ENCODE measurements around the gene PFDN2. TPM values are rescaled to one million over a fixed set of nuclear protein-coding genes. Genes with fewer than 3 reads are reported as not detected.

The PFDN2 gene
- total and polyA plus RNA-seq, 2 of the 8 experiments (the other 6 are each of a cell fraction or from before 2014, with no cell fraction given): 66.2 to 71.2 TPM

- peak overlapping the region; percentile 50 for H4K91ac ChIP-seq (replicated peaks; ENCODE audit: insufficient read length, low read length)
- DNase-seq (ENCODE audit: low read depth in 1 of 2, low spot score in 2 of 2): no peak
- H3K4me1 ChIP-seq (replicated peaks in 1 of 4; ENCODE audit: control insufficient read depth in 3 of 4, insufficient read depth in 4 of 4, low read length in 3 of 4): peaks cover 0 to 8% (median 3%) of the 10 kb centered on the region in 4 experiments; a peak in 3 of 7 replicates
- CTCF ChIA-PET (ENCODE audit: partially characterized antibody): interaction anchor here (1.7 to 17.8 kb wide), 6 partner anchors 8 to 28 kb away, joined by 4 to 282 read pairs (median 20); partner anchors contain the start of genes KLHDC9 and NECTIN4
- H2BK5ac ChIP-seq (ENCODE audit: low read depth, low read length): no peak overlapping the region; the same call in 1 of the 2 replicates
- no peak overlapping the region for H3K27ac ChIP-seq (ENCODE audit: low read depth, low read length)
- no peak overlapping the region for H3K9ac ChIP-seq (replicated peaks in 1 of 4; ENCODE audit: extremely low read depth in 1 of 4, low read depth in 3 of 4, low read length in 3 of 4)
- 91% methylated on average over 7 of the region's 9 CpGs; no CpG with 5 or more reads in 1 of the 2 experiments for WGBS, 2 experiments (ENCODE audit: extremely low coverage in 1 of 2, insufficient coverage in 1 of 2, insufficient read length in 1 of 2, insufficient replicate concordance in 2 of 2, low coverage in 1 of 2, low lambda C conversion rate in 2 of 2, missing lambda C conversion rate in 1 of 2)
- H3K36me3 ChIP-seq (ENCODE audit: control insufficient read depth in 2 of 4, insufficient read depth in 4 of 4, low read length in 3 of 4): no peaks in the 10 kb centered on the region
- no peaks in the 10 kb centered on the region for H3K27me3 ChIP-seq (replicated peaks in 1 of 4; ENCODE audit: control insufficient read depth in 3 of 4, extremely low read depth in 1 of 4, insufficient read depth in 3 of 4, low read length in 3 of 4)
- no peak overlapping the region for H2BK12ac ChIP-seq (ENCODE audit: low read depth, low read length)
- no peak overlapping the region for H2BK20ac ChIP-seq (ENCODE audit: low read length)
- no peaks in the 10 kb centered on the region for H3K9me3 ChIP-seq (ENCODE audit: insufficient read depth in 2 of 2, low read depth in 1 of 2, low read length in 1 of 2)
- H2AFZ ChIP-seq (ENCODE audit: low read length): no peak overlapping the region
- H4K5ac ChIP-seq (ENCODE audit: insufficient read length, low read depth, low read length): no peak overlapping the region
- H3K4me3 ChIP-seq (ENCODE audit: extremely low read depth in 1 of 4, insufficient read depth in 2 of 4, low read depth in 3 of 4, low read length in 4 of 4): no peak overlapping the region
- H3K4ac ChIP-seq (replicated peaks; ENCODE audit: insufficient read length, low read depth, low read length): peak overlapping the region; percentile 84
- H3K23ac ChIP-seq (ENCODE audit: insufficient read length): no peak overlapping the region
- no peak overlapping the region for H3K18ac ChIP-seq (ENCODE audit: extremely low read depth, low read length)
- no peaks in the 10 kb centered on the region for H3K79me1 ChIP-seq (ENCODE audit: low read depth, low read length)
- POLR2A ChIA-PET (ENCODE audit: partially characterized antibody): interaction anchor here (1.3 to 1.6 kb wide), 4 partner anchors 9 to 63 kb away, joined by 4 to 6 read pairs (median 4); partner anchors contain the start of genes DEDD and KLHDC9
- H3K23me2 ChIP-seq (ENCODE audit: low read depth, low read length): no peaks in the 10 kb centered on the region
- H4K8ac ChIP-seq (ENCODE audit: extremely low read depth, insufficient read depth, low read length): peak overlapping the region; percentile 70
- no peak overlapping the region for H3K14ac ChIP-seq (ENCODE audit: insufficient read length)
- H2AK5ac ChIP-seq (ENCODE audit: low read depth, low read length): no peak overlapping the region
- H3K79me2 ChIP-seq (ENCODE audit: control insufficient read depth in 1 of 2, insufficient read depth in 2 of 2, low read length in 2 of 2): no peaks in the 10 kb centered on the region
- H4K20me1 ChIP-seq (replicated peaks in 1 of 2; ENCODE audit: control insufficient read depth in 1 of 2, insufficient read depth in 2 of 2, low read length in 2 of 2): peaks cover 0 to 3% of the 10 kb centered on the region in 2 experiments
- no peak overlapping the region for H2BK120ac ChIP-seq (replicated peaks; ENCODE audit: low read depth, low read length)
- FAIRE-seq: no peak
- 0 out of 2 replicates have a peak overlapping the region, but pooled peaks have one; percentile 29 for H2BK15ac ChIP-seq (ENCODE audit: low read length)
- H3K56ac ChIP-seq (replicated peaks; ENCODE audit: insufficient read length, low read depth, low read length): no peak overlapping the region
- no peak overlapping the region for H3K4me2 ChIP-seq (ENCODE audit: insufficient read depth in 1 of 2, low read depth in 2 of 2, low read length in 2 of 2)
- TF ChIP-seq TAF7 (optimal IDR thresholded peaks at IDR 0.05; ENCODE audit: borderline replicate concordance, low read depth, low read length) (no peak), MAFK (IDR thresholded peaks at IDR 0.05; ENCODE audit: low read depth, low read length) (no peak), POU5F1 (IDR thresholded peaks at IDR 0.05; ENCODE audit: low read depth, low read length) (no peak), ASH2L (IDR thresholded peaks at IDR 0.05; ENCODE audit: low read length) (no peak), NRF1 (IDR thresholded peaks at IDR 0.05; ENCODE audit: low read depth, low read length) (no peak), CTBP2 (IDR thresholded peaks at IDR 0.05; ENCODE audit: borderline replicate concordance, insufficient read depth, insufficient read length, low read length) (no peak), CREB1 (IDR thresholded peaks at IDR 0.05) (no peak), TEAD4 (IDR thresholded peaks at IDR 0.05; ENCODE audit: low read depth, low read length) (no peak), SAP30 (IDR thresholded peaks at IDR 0.05; ENCODE audit: insufficient read depth, insufficient replicate concordance, low read length) (no peak), SUZ12 (IDR thresholded peaks at IDR 0.05; ENCODE audit: low read length) (no peak)
- TF ChIP-seq, protein P1, sequence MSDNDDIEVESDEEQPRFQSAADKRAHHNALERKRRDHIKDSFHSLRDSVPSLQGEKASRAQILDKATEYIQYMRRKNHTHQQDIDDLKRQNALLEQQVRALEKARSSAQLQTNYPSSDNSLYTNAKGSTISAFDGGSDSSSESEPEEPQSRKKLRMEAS (IDR thresholded peaks at IDR 0.05): no peak
- TF ChIP-seq, protein P2, sequence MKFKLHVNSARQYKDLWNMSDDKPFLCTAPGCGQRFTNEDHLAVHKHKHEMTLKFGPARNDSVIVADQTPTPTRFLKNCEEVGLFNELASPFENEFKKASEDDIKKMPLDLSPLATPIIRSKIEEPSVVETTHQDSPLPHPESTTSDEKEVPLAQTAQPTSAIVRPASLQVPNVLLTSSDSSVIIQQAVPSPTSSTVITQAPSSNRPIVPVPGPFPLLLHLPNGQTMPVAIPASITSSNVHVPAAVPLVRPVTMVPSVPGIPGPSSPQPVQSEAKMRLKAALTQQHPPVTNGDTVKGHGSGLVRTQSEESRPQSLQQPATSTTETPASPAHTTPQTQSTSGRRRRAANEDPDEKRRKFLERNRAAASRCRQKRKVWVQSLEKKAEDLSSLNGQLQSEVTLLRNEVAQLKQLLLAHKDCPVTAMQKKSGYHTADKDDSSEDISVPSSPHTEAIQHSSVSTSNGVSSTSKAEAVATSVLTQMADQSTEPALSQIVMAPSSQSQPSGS (IDR thresholded peaks at IDR 0.05; ENCODE audit: low read length): no peak
These were observed 48.6 kb downstream of the PFDN2 start for GRCh38 chr1:161069241-161069640.

Measured in H1 (cell line).